ENCODE results near the gene SCN3A.

Gene SCN3A

DNA sequence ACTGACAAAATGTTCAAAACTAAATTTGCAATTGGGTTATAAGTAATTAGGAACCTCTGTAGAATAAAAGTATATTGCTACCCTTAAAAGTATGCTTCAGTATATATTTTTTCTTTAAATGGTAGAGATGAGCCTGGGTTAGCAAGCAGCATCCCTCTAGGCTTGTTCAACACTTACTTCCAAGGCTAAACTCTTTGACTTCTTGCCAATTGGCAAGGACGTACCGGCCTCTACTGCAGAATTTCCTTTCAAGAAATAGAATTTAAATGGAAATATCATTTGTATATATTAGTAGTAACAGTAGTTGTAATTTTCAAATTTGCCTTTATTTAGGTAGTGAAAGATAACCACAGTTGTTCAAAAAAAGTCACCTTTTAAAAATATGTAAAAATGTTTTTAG, 143.4 kb downstream of the SCN3A start:
- no peak for TF ChIP-seq CTCF (IDR thresholded peaks at IDR 0.05; ENCODE audit: borderline replicate concordance, control extremely low read depth, extremely low read depth, insufficient read depth, missing control alignments)
- DNase-seq (ENCODE audit: low spot score): no peak
- in situ Hi-C loops (cut with MboI; ENCODE audit: low sequenced_read_pairs, unreplicated experiment): no loop called here

- TF ChIP-seq CTCF (IDR thresholded peaks at IDR 0.05; ENCODE audit: borderline replicate concordance, control extremely low read depth, extremely low read depth, insufficient read depth, missing control alignments): no peak
- DNase-seq (ENCODE audit: low spot score): no peak
- in situ Hi-C loops (cut with MboI; ENCODE audit: low sequenced_read_pairs, unreplicated experiment): no loop called here
Measured at GRCh38 chr2:165058476-165059265, 145.2 kb downstream of the SCN3A start.

GRCh38 chr2:165057931-165058330, 145.9 kb downstream of the SCN3A start:
- no peak for TF ChIP-seq CTCF (IDR thresholded peaks at IDR 0.05; ENCODE audit: borderline replicate concordance, control extremely low read depth, extremely low read depth, insufficient read depth, missing control alignments)
- no peak for DNase-seq (ENCODE audit: low spot score)
- in situ Hi-C loops (cut with MboI; ENCODE audit: low sequenced_read_pairs, unreplicated experiment): no loop called here

GRCh38 chr2:165057308-165057707, 146.5 kb downstream of the SCN3A start:
- TF ChIP-seq CTCF (IDR thresholded peaks at IDR 0.05; ENCODE audit: borderline replicate concordance, control extremely low read depth, extremely low read depth, insufficient read depth, missing control alignments): no peak
- no peak for DNase-seq (ENCODE audit: low spot score)
- in situ Hi-C loops (cut with MboI; ENCODE audit: low sequenced_read_pairs, unreplicated experiment): no loop called here

DNA sequence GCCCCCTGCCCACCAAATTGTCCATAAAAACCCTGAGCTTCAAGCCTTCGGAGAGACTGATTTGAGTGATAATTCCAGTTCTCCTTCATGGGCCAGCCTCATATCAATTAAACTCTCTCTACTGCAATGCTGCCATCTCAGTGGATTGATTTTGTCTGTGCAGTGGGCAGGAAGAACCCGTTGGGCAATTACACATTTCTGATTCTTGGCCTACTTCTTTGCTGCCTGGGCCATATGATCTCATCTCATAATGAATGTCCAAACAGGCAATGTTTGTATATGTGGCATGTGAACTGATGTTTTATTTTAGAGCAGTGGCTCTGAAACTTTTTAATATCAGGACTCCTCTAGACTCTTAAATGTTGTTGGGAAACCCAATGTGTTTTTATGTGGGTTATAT, 147.3 kb downstream of the SCN3A start:
- in situ Hi-C loops (cut with MboI; ENCODE audit: low sequenced_read_pairs, unreplicated experiment): no loop called here
- DNase-seq (ENCODE audit: low spot score): no peak
- no peak for TF ChIP-seq CTCF (IDR thresholded peaks at IDR 0.05; ENCODE audit: borderline replicate concordance, control extremely low read depth, extremely low read depth, insufficient read depth, missing control alignments)

DNA sequence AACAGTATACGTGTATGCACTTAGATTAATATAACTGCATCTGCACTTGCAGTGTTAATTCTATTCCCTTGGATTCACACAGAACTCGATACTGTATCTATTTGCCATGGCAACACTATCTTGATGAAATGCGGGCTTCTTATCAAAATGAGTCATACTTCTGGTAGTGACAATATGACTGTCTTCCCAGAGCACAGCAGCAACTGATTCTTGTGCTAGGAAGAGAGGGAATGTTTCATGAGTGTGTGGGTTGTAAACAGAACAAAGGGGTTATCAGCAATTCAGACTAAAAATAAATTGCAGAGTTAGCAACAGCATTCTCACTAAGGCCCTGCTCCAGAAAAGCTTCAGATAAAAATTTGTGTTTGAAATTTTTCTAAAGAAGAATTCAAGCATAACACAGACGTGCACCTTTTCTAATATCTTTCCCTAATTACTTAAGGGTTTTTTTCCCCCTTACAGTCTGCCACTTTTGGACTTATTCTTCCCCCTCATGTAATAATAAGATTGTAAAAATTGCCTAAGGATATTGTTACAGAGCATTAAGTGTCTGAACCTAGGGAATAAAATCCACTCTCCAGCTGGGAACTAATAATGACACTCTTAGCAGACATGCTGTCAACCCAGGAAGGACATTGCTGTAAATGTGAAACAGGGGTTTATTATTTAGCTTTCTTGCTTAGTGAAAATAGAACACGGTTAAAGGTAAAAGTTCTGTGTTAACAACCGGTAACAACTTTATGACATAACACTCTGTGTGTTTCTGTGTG, 148.6 kb downstream of the SCN3A start:
- in situ Hi-C loops (cut with MboI; ENCODE audit: low sequenced_read_pairs, unreplicated experiment): no loop called here
- DNase-seq (ENCODE audit: low spot score): no peak
- TF ChIP-seq CTCF (IDR thresholded peaks at IDR 0.05; ENCODE audit: borderline replicate concordance, control extremely low read depth, extremely low read depth, insufficient read depth, missing control alignments): no peak
